GM19035 (cell line): ENCODE results near the gene VPREB1.
"Not testable (repeated sequence)": the region's sequence is repeated elsewhere in the genome, so short reads cannot be mapped to it uniquely, and the experiment has no call there.

Experiments used
- ATAC-seq: cut with Tn5 transposase; IDR thresholded peaks from one replicate; pipeline ENCODE4 v1.9.1; 2021; ENCODE audit not compliant: unreplicated experiment

The VPREB1 gene

GRCh38 chr22:22245256-22245909, 797 bp downstream of the VPREB1 start:
- ATAC-seq = no peak

GRCh38 chr22:22245935-22246525, 1.4 kb downstream of the VPREB1 start:
- ATAC-seq = no peak

GRCh38 chr22:22246706-22247105, 2.1 kb downstream of the VPREB1 start:
- ATAC-seq = no peak

- ATAC-seq = no peak
Measured at GRCh38 chr22:22248878-22249277, 4.3 kb downstream of the VPREB1 start.

- not testable (repeated sequence) for ATAC-seq
Measured at GRCh38 chr22:22250651-22251050, 6.1 kb downstream of the VPREB1 start.

- not testable (repeated sequence) for ATAC-seq
Measured at GRCh38 chr22:22256133-22256532, 11.5 kb downstream of the VPREB1 start.

- not testable (repeated sequence) for ATAC-seq
Measured at GRCh38 chr22:22258597-22259415, 14.2 kb downstream of the VPREB1 start.

GRCh38 chr22:22260169-22260568, 15.6 kb downstream of the VPREB1 start:
- not testable (repeated sequence) for ATAC-seq

GRCh38 chr22:22260586-22260985, 16.0 kb downstream of the VPREB1 start:
- not testable (repeated sequence) for ATAC-seq

- ATAC-seq = not testable (repeated sequence)
Measured at GRCh38 chr22:22262332-22263074, 17.9 kb downstream of the VPREB1 start.

- ATAC-seq = not testable (repeated sequence)
Measured at GRCh38 chr22:22263823-22264222, 19.2 kb downstream of the VPREB1 start.

- not testable (repeated sequence) for ATAC-seq
Measured at GRCh38 chr22:22270036-22270676, 25.6 kb downstream of the VPREB1 start.

GRCh38 chr22:22277423-22277822, 32.8 kb downstream of the VPREB1 start:
- ATAC-seq = not testable (repeated sequence)

GRCh38 chr22:22284962-22285756, 40.6 kb downstream of the VPREB1 start:
- not testable (repeated sequence) for ATAC-seq

- ATAC-seq = not testable (repeated sequence)
Measured at GRCh38 chr22:22286390-22287105, 42.0 kb downstream of the VPREB1 start.

GRCh38 chr22:22287106-22287626, 42.6 kb downstream of the VPREB1 start:
- not testable (repeated sequence) for ATAC-seq

GRCh38 chr22:22289666-22290065, 45.1 kb downstream of the VPREB1 start:
- not testable (repeated sequence) for ATAC-seq

- ATAC-seq = not testable (repeated sequence)
Measured at GRCh38 chr22:22291129-22291806, 46.7 kb downstream of the VPREB1 start.
